K562 (cell line): ENCODE results near the gene LTBP1. TPM values are rescaled to one million over a fixed set of nuclear protein-coding genes. Genes with fewer than 3 reads are reported as not detected.

Experiments used
- ATAC-seq: fragments of 200-7000 bp; cut with Tn5 transposase; 3 replicates; pipeline ENCODE4 v1.9.1; 2020; ENCODE audit warnings: moderate library complexity
- BruUV-seq: library from RNA; stranded (reverse); fragments of 400-500 nt; replicated peaks from 2 replicates; lab custom pipeline; 2021; lab: Mats Ljungman, UMichigan
- CTCF ChIA-PET: fragments of 300-600 bp; formaldehyde crosslinking; extraction: SDS; loops from one replicate; lab custom pipeline; 2021; ENCODE audit warnings: low intra/inter-chr PET ratio; lab: Yijun Ruan, JAX
- POLR2A ChIA-PET: fragments of 300-600, 350-650 bp; sonication (Branson Sonifier 250); formaldehyde crosslinking; extraction: SDS; loops from one replicate; lab custom pipeline; 2021; ENCODE audit warnings: antibody characterized with exemption, inconsistent platforms; lab: Yijun Ruan, JAX
- DNase-seq, 4 experiments: peaks; one replicate each; pipeline versions ENCODE4 v3.0.0 to v3.0.0-alpha.2; 2011 to 2018; ENCODE audit warnings: low spot score in 3 of 4, mixed read lengths in 3 of 4; ENCODE audit errors: extremely low read depth in 1 of 4
- FAIRE-seq: peaks from 2 replicates; lab custom pipeline; 2011; peaks lifted over from hg19 to GRCh38; lab: Jason Lieb, UNC
- H2AFZ ChIP-seq: 2 replicates; pipeline ENCODE4 v1.6.0; 2011; ENCODE audit warnings: low read depth, low read length, control low read depth, inconsistent platforms
- H3K27ac ChIP-seq: fragments of 200-600 bp; 3 replicates; pipeline ENCODE4 v1.8.0; 2011; ENCODE audit warnings: low read depth, mild to moderate bottlenecking, control low read depth, inconsistent platforms, low read length, moderate library complexity, mixed read lengths; ENCODE audit errors: extremely low read depth
- H3K27me3 ChIP-seq, 2 experiments: fragments of 300-600 bp in 1 of 2; 2 replicates in 1 of 2; 3 replicates in 1 of 2; pipeline versions ENCODE4 v1.6.0 to v1.8.0; 2011; ENCODE audit warnings: inconsistent platforms in 2 of 2, low read length in 2 of 2, mild to moderate bottlenecking in 1 of 2, mixed read lengths in 1 of 2, moderate library complexity in 1 of 2; ENCODE audit not compliant: control insufficient read depth in 2 of 2, insufficient read depth in 2 of 2
- H3K36me3 ChIP-seq: fragments of 300-600 bp; 3 replicates; pipeline ENCODE4 v1.8.0; 2011; ENCODE audit warnings: mild to moderate bottlenecking, low read length, inconsistent platforms; ENCODE audit not compliant: control insufficient read depth, insufficient read depth
- H3K4me1 ChIP-seq, 2 experiments: fragments of 200-600 bp in 1 of 2; replicated peaks in 1 of 2; 2 replicates in 1 of 2; 3 replicates in 1 of 2; pipeline versions ENCODE4 v1.5.1 to v1.8.0; 2011; ENCODE audit warnings: inconsistent platforms in 2 of 2, low read length in 2 of 2, mild to moderate bottlenecking in 1 of 2, mixed read lengths in 1 of 2, moderate library complexity in 1 of 2; ENCODE audit not compliant: control insufficient read depth in 2 of 2, insufficient read depth in 2 of 2
- H3K4me2 ChIP-seq: 2 replicates; pipeline ENCODE4 v1.6.1; 2011; ENCODE audit warnings: low read length, control low read depth, inconsistent platforms, mixed read lengths; ENCODE audit not compliant: insufficient read depth
- H3K4me3 ChIP-seq: fragments of 200-600 bp; sonication (generic), shearing (Covaris generic); 2 replicates; pipeline ENCODE4 v1.5.1; 2016; ENCODE audit warnings: control low read depth, inconsistent platforms
- H3K79me2 ChIP-seq: fragments of 200-600 bp; 3 replicates; pipeline ENCODE4 v1.8.0; 2011; ENCODE audit warnings: low read length, inconsistent platforms; ENCODE audit not compliant: control insufficient read depth, insufficient read depth
- H3K9ac ChIP-seq, 2 experiments: 2 replicates each; pipeline versions ENCODE4 v1.6.0 to v1.6.1; 2011; ENCODE audit warnings: low read depth in 2 of 2, low read length in 2 of 2, control low read depth in 1 of 2, inconsistent platforms in 1 of 2, mild to moderate bottlenecking in 1 of 2, mixed read lengths in 1 of 2; ENCODE audit not compliant: insufficient read depth in 1 of 2
- H3K9me1 ChIP-seq: one replicate; pipeline ENCODE4 v1.6.0; 2011; ENCODE audit warnings: inconsistent platforms, mild to moderate bottlenecking, low read length, moderate library complexity; ENCODE audit not compliant: control insufficient read depth, insufficient read depth
- H3K9me3 ChIP-seq: replicated peaks from 2 replicates; pipeline ENCODE4 v1.5.1; 2011; ENCODE audit warnings: low read depth, low read length, inconsistent platforms; ENCODE audit not compliant: control insufficient read depth, insufficient read depth
- H4K20me1 ChIP-seq: replicated peaks from 2 replicates; pipeline ENCODE4 v1.6.1; 2011; ENCODE audit warnings: low read length, inconsistent platforms, mixed read lengths; ENCODE audit not compliant: control insufficient read depth, insufficient read depth
- CHAMP1 ChIP-seq: fragments of 450-650 bp; IDR thresholded peaks from 2 replicates; pipeline ENCODE4 v1.6.1; 2016; ENCODE audit warnings: mild to moderate bottlenecking
- CREB3 ChIP-seq: fragments of 450-650 bp; conservative IDR thresholded peaks from 2 replicates; pipeline ENCODE4 v1.6.1; 2016; ENCODE audit warnings: missing genetic modification characterization, low read depth, mild to moderate bottlenecking, missing compliant biosample characterization, moderate library complexity
- IFI16 ChIP-seq: fragments of 250-450 bp; sonication (Bioruptor Pico); IDR thresholded peaks from 2 replicates; pipeline ENCODE4 v2.1.2; 2022; ENCODE audit warnings: mild to moderate bottlenecking, inconsistent platforms
- NEUROD1 ChIP-seq: fragments of 150-350 bp; IDR thresholded peaks from 2 replicates; pipeline ENCODE4 v1.6.1; 2014; ENCODE audit warnings: borderline replicate concordance, low read length, low read depth; ENCODE audit not compliant: partially characterized antibody
- POLR2A ChIP-seq: fragments of 450-650 bp; conservative IDR thresholded peaks from 2 replicates; pipeline ENCODE4 v1.6.1; 2016
- ZNF408 ChIP-seq: fragments of 250-450 bp; sonication (Bioruptor Pico); IDR thresholded peaks from 2 replicates; pipeline ENCODE4 v1.4.0; 2020; ENCODE audit warnings: low read depth, mild to moderate bottlenecking, moderate library complexity
- ZNF75A ChIP-seq: fragments of 450-650 bp; formaldehyde crosslinking; IDR thresholded peaks from 2 replicates; pipeline ENCODE4 v1.4.0; 2020; ENCODE audit warnings: mild to moderate bottlenecking
- WGBS: fragments of 100-300 bp; shearing (Covaris generic); methylation state at CpG from one replicate; pipeline ENCODE4 v1.1.6; 2016; ENCODE audit warnings: low coverage, mixed read lengths; ENCODE audit not compliant: insufficient coverage; ENCODE audit errors: missing lambda C conversion rate; 5-methylcytosine and 5-hydroxymethylcytosine counted together
- in situ Hi-C: fragments of 300-500 bp; cut with MboI; formaldehyde crosslinking; loops from 4 replicates; pipeline ENCODE4 v1.15.0; 2018; ENCODE audit warnings: inconsistent platforms, mixed read lengths
- intact Hi-C: fragments of 100-400 bp; cut with micrococcal nuclease; formaldehyde crosslinking; loops from 2 replicates; pipeline ENCODE4 v1.14.2; 2022
- polyA plus RNA-seq, 8 experiments: library from polyadenylated mRNA; depleted of rRNA in 4 of 8; stranded (reverse) in 5 of 8; unstranded in 3 of 8; fragments of >200 nt; fragmentation: Nextera tagmentation in 2 of 8; fragmentation: Illumina TruSeq in 1 of 8; extraction: Ambion mirVana in 2 of 8; extraction: Trizol in 1 of 8; gene quantifications; 2 replicates each; pipeline versions ENCODE4 v1.2.1 to v1.2.3, GENCODE V29; 2011 to 2014; ENCODE audit warnings: inconsistent platforms in 1 of 8, missing spikeins in 1 of 8
- total RNA-seq, 7 experiments: library from RNA; depleted of rRNA in 6 of 7; stranded (reverse); fragments of >200 nt in 6 of 7; fragmentation: Illumina TruSeq in 2 of 7; extraction: Trizol in 2 of 7; gene quantifications; 2 replicates each; pipeline versions ENCODE4 v1.2.1 to v1.2.3, GENCODE V29; 2011 to 2021; ENCODE audit warnings: low replicate concordance in 1 of 7

Gene LTBP1
- total and polyA plus RNA-seq, 9 of the 15 experiments (the other 6 are each of a cell fraction or from before 2014, with no cell fraction given) = 3.6 to 16.4 (median 8.5) TPM

- TF ChIP-seq CHAMP1 = no peak
These were observed 67.5 kb downstream of the LTBP1 start (continued) for GRCh38 chr2:33014268-33014667.

GRCh38 chr2:33015421-33016142, 68.8 kb downstream of the LTBP1 start:
- in situ Hi-C loops = no loop called here
- TF ChIP-seq ZNF75A (CRISPR knock-in tag) = no peak
- no peak for TF ChIP-seq IFI16 (CRISPR knock-in tag)
- TF ChIP-seq POLR2A = no peak
- no peak for TF ChIP-seq ZNF408 (CRISPR knock-in tag)
- no peak for TF ChIP-seq NEUROD1
- TF ChIP-seq CREB3 (tag) = no peak
- Histone ChIP-seq H3K79me2 (no peaks in the 10 kb centered on the region; the same call in 2 of the 3 replicates), H3K9ac (no peak overlapping the region), H4K20me1 (no peaks in the 10 kb centered on the region), H3K4me3 (no peak overlapping the region), H3K4me1 (peaks cover 7 to 9% of the 10 kb centered on the region in 2 experiments; a peak in 3 of 5 replicates), H3K9me1 (no peaks in the 10 kb centered on the region), H3K27ac (no peak overlapping the region), H3K27me3 (no peaks in the 10 kb centered on the region), H3K4me2 (no peak overlapping the region), H3K9me3 (no peaks in the 10 kb centered on the region), H2AFZ (no peak overlapping the region), H3K36me3 (no peaks in the 10 kb centered on the region)
- BruUV-seq = no TSS peak
- 53% methylated on average over 3 of the region's 4 CpGs for WGBS
- ChIA-PET POLR2A (interaction anchor here (0.8 kb wide), 1 partner anchor 25 kb away, joined by 3 read pairs; no protein-coding TSS in a partner anchor), CTCF (no interaction called here)
- FAIRE-seq (no peak), ATAC-seq (no peak), DNase-seq (no peak)
- intact Hi-C loops = no loop called here
